Astrocyte (in vitro differentiated cells and primary cell): ENCODE measurements around the gene CRADD. TPM values are rescaled to one million over a fixed set of nuclear protein-coding genes. Genes with fewer than 3 reads are reported as not detected.

Experiments used
- DNase-seq: peaks from one replicate; pipeline ENCODE4 v3.0.0-alpha.2; 2010; ENCODE audit warnings: low read depth
- FAIRE-seq: peaks from 2 replicates; lab custom pipeline; 2011; peaks lifted over from hg19 to GRCh38; lab: Jason Lieb, UNC
- H2AFZ ChIP-seq: 2 replicates; pipeline ENCODE4 v1.6.0; 2012; ENCODE audit warnings: low read depth, low read length, inconsistent platforms
- H3K27ac ChIP-seq: 2 replicates; pipeline ENCODE4 v1.5.1; 2011; ENCODE audit warnings: low read depth, low read length, inconsistent platforms
- H3K27me3 ChIP-seq: 2 replicates; pipeline ENCODE4 v1.6.0; 2011; ENCODE audit warnings: low read length, inconsistent platforms; ENCODE audit not compliant: insufficient read depth
- H3K36me3 ChIP-seq: 2 replicates; pipeline ENCODE4 v1.5.1; 2011; ENCODE audit warnings: low read length, inconsistent platforms; ENCODE audit not compliant: insufficient read depth
- H3K4me1 ChIP-seq: 2 replicates; pipeline ENCODE4 v1.5.1; 2011; ENCODE audit warnings: low read length, inconsistent platforms; ENCODE audit not compliant: insufficient read depth
- H3K4me2 ChIP-seq: 2 replicates; pipeline ENCODE4 v1.6.0; 2012; ENCODE audit warnings: low read length, inconsistent platforms
- H3K4me3 ChIP-seq: 2 replicates; pipeline ENCODE4 v1.5.1; 2011; ENCODE audit warnings: low read depth, mild to moderate bottlenecking, low read length, inconsistent platforms; ENCODE audit not compliant: insufficient read depth
- H3K79me2 ChIP-seq: 2 replicates; pipeline ENCODE4 v1.6.0; 2012; ENCODE audit warnings: mild to moderate bottlenecking, low read length, inconsistent platforms; ENCODE audit not compliant: insufficient read depth
- H3K9ac ChIP-seq: 2 replicates; pipeline ENCODE4 v1.6.0; 2012; ENCODE audit warnings: mild to moderate bottlenecking, low read length, inconsistent platforms
- H3K9me3 ChIP-seq: 2 replicates; pipeline ENCODE4 v1.5.1; 2012; ENCODE audit warnings: low read depth, mild to moderate bottlenecking, low read length, inconsistent platforms; ENCODE audit not compliant: insufficient read depth
- H4K20me1 ChIP-seq: 2 replicates; pipeline ENCODE4 v1.6.0; 2012; ENCODE audit warnings: low read length, inconsistent platforms; ENCODE audit not compliant: insufficient read depth
- H3K27ac Mint-ChIP-seq: one replicate; pipeline ENCODE4 v1.8.0; 2021; ENCODE audit warnings: mild to moderate bottlenecking, mixed read lengths; ENCODE audit not compliant: unreplicated experiment
- H3K27me3 Mint-ChIP-seq: one replicate; pipeline ENCODE4 v1.8.0; 2021; ENCODE audit warnings: low read depth, mixed read lengths; ENCODE audit not compliant: unreplicated experiment
- H3K36me3 Mint-ChIP-seq: one replicate; pipeline ENCODE4 v1.8.0; 2021; ENCODE audit warnings: low read depth, mixed read lengths; ENCODE audit not compliant: unreplicated experiment
- H3K4me1 Mint-ChIP-seq: one replicate; pipeline ENCODE4 v1.8.0; 2021; ENCODE audit warnings: low read depth, mixed read lengths; ENCODE audit not compliant: unreplicated experiment
- H3K4me3 Mint-ChIP-seq: one replicate; pipeline ENCODE4 v1.8.0; 2021; ENCODE audit warnings: mild to moderate bottlenecking, moderate library complexity, mixed read lengths; ENCODE audit not compliant: unreplicated experiment
- H3K9me3 Mint-ChIP-seq: one replicate; pipeline ENCODE4 v1.8.0; 2021; ENCODE audit warnings: mild to moderate bottlenecking, mixed read lengths; ENCODE audit not compliant: unreplicated experiment
- EZH2 ChIP-seq: IDR thresholded peaks from 2 replicates; pipeline ENCODE4 v1.6.1; 2012; ENCODE audit warnings: mild to moderate bottlenecking, low read length, inconsistent platforms; ENCODE audit not compliant: insufficient read depth
- total RNA-seq: library from RNA; stranded (reverse); gene quantifications from 2 replicates; pipeline ENCODE4 v1.2.1, GENCODE V29; 2021
- TF ChIP-seq, protein P1 (sequence below): IDR thresholded peaks from 2 replicates; pipeline ENCODE4 v1.5.1; 2011; ENCODE audit warnings: low read depth, mild to moderate bottlenecking, inconsistent platforms, low read length, moderate library complexity; ENCODE audit not compliant: insufficient read depth

CRADD gene
- total RNA-seq, 1 donor from 2014 or later = 8.8 TPM

- Histone ChIP-seq H3K4me3 (no peak overlapping the region), H3K4me2 (no peak overlapping the region), H3K36me3 (no peaks in the 10 kb centered on the region), H3K4me1 (peaks cover 20% of the 10 kb centered on the region), H3K27ac (no peak overlapping the region), H2AFZ (no peak overlapping the region), H3K27me3 (no peaks in the 10 kb centered on the region), H3K79me2 (no peaks in the 10 kb centered on the region), H3K9me3 (no peaks in the 10 kb centered on the region), H3K9ac (no peak overlapping the region), H4K20me1 (no peaks in the 10 kb centered on the region)
- Mint-ChIP-seq H3K4me1 (peaks cover 4% of the 10 kb centered on the region), H3K9me3 (no peaks in the 10 kb centered on the region), H3K27ac (no peak overlapping the region), H3K27me3 (no peaks in the 10 kb centered on the region), H3K4me3 (no peak overlapping the region), H3K36me3 (peaks cover 2% of the 10 kb centered on the region)
- DNase-seq (no peak), FAIRE-seq (no peak)
- no peak for TF ChIP-seq EZH2
- TF ChIP-seq, protein P1, sequence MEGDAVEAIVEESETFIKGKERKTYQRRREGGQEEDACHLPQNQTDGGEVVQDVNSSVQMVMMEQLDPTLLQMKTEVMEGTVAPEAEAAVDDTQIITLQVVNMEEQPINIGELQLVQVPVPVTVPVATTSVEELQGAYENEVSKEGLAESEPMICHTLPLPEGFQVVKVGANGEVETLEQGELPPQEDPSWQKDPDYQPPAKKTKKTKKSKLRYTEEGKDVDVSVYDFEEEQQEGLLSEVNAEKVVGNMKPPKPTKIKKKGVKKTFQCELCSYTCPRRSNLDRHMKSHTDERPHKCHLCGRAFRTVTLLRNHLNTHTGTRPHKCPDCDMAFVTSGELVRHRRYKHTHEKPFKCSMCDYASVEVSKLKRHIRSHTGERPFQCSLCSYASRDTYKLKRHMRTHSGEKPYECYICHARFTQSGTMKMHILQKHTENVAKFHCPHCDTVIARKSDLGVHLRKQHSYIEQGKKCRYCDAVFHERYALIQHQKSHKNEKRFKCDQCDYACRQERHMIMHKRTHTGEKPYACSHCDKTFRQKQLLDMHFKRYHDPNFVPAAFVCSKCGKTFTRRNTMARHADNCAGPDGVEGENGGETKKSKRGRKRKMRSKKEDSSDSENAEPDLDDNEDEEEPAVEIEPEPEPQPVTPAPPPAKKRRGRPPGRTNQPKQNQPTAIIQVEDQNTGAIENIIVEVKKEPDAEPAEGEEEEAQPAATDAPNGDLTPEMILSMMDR = no peak
Measured at GRCh38 chr12:93812626-93813025, 135.5 kb downstream of the CRADD start.

DNA sequence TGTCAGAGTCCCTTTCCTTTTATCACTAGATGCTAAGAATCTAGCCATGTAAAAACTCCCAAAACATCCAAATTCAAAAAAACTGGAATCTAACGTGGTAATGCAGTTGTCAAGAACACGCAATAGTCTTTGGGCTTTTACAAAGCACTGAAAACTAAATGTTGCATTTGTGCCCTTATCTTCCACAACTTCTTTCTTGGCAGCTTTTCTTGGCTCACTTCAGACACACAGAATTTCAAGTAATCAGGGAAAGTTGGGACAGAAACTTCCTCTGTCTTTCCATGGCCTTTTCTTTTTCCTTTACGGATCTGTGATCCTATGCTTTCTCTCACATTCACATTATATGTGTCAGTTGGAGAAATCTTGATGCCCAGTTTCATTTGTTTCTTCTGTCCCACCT, 136.0 kb downstream of the CRADD start:
- Histone ChIP-seq H4K20me1 (no peaks in the 10 kb centered on the region), H3K9me3 (no peaks in the 10 kb centered on the region), H3K4me3 (no peak overlapping the region), H3K27ac (no peak overlapping the region), H3K36me3 (no peaks in the 10 kb centered on the region), H2AFZ (no peak overlapping the region), H3K4me1 (peaks cover 20% of the 10 kb centered on the region), H3K27me3 (no peaks in the 10 kb centered on the region), H3K4me2 (peak overlapping the region; percentile 7), H3K79me2 (no peaks in the 10 kb centered on the region), H3K9ac (no peak overlapping the region)
- Mint-ChIP-seq H3K27ac (no peak overlapping the region), H3K4me3 (no peak overlapping the region), H3K27me3 (no peaks in the 10 kb centered on the region), H3K36me3 (peaks cover 2% of the 10 kb centered on the region), H3K4me1 (peaks cover 4% of the 10 kb centered on the region), H3K9me3 (no peaks in the 10 kb centered on the region)
- FAIRE-seq (no peak), DNase-seq (peak; percentile 62)
- no peak for TF ChIP-seq EZH2
- TF ChIP-seq, protein P1 = no peak

- H3K27me3 Mint-ChIP-seq = no peaks in the 10 kb centered on the region
- H3K4me3 ChIP-seq = no peak overlapping the region
- H3K36me3 Mint-ChIP-seq = peaks cover 2% of the 10 kb centered on the region
- no peak overlapping the region for H3K9ac ChIP-seq
- H3K36me3 ChIP-seq = no peaks in the 10 kb centered on the region
- DNase-seq = peak; percentile 46
- H3K9me3 Mint-ChIP-seq = no peaks in the 10 kb centered on the region
- no peak overlapping the region for H3K4me3 Mint-ChIP-seq
- no peak overlapping the region for H3K27ac ChIP-seq
- H2AFZ ChIP-seq = no peak overlapping the region
- peaks cover 26% of the 10 kb centered on the region for H3K4me1 ChIP-seq
- no peaks in the 10 kb centered on the region for H3K27me3 ChIP-seq
- peaks cover 7% of the 10 kb centered on the region for H3K4me1 Mint-ChIP-seq
- no peaks in the 10 kb centered on the region for H4K20me1 ChIP-seq
- no peaks in the 10 kb centered on the region for H3K9me3 ChIP-seq
- TF ChIP-seq, protein P1 = no peak
- H3K79me2 ChIP-seq = no peaks in the 10 kb centered on the region
- no peak overlapping the region for H3K27ac Mint-ChIP-seq
- no peak for FAIRE-seq
- peak overlapping the region; percentile 16 for H3K4me2 ChIP-seq
Measured at GRCh38 chr12:93813972-93814821, 137.0 kb downstream of the CRADD start.
